ENCODE data around the gene LDLRAD4.

The LDLRAD4 gene

DNA sequence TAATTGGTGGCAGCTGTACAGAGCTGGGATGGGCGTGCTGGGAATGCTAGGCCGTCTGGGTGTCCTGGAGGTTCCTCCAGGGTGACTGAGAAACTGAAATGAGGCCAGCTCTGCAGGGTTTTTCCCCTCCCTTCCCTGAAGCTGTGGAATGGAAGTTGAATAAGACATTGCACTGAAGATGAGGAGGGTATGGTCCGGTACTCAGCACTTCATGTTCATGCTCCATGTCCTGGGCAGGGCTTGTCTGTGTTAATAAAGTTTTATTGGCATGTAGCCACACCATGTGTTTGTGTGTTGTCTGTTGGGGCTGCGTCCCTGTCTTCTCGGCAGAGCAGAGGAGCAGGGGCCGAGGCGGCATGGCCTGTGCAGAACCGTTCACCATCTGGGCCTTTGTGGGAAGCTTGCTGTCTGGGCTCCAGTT, 154.0 kb downstream of the LDLRAD4 start:
- DNase-seq (ENCODE audit: low spot score): no peak

DNA sequence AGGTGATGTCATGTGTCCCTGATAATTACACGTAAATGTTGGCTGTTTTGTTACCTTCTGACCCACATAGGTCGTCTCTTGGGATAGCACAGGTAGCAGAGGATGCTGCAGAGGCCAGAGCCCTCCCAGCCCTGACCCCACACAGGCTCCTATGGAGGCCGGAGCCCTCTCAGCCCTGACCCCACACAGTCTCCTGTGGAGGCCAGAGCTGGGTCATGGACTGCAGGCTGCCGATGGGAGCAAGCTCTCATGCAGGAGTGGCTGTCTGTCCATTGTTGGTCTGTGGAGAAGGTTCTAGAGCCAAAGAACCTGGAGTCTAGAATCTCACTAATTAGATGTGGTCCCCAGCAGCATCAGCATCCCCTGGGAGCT, 155.5 kb downstream of the LDLRAD4 start:
- no peak for DNase-seq (ENCODE audit: low spot score)

DNA sequence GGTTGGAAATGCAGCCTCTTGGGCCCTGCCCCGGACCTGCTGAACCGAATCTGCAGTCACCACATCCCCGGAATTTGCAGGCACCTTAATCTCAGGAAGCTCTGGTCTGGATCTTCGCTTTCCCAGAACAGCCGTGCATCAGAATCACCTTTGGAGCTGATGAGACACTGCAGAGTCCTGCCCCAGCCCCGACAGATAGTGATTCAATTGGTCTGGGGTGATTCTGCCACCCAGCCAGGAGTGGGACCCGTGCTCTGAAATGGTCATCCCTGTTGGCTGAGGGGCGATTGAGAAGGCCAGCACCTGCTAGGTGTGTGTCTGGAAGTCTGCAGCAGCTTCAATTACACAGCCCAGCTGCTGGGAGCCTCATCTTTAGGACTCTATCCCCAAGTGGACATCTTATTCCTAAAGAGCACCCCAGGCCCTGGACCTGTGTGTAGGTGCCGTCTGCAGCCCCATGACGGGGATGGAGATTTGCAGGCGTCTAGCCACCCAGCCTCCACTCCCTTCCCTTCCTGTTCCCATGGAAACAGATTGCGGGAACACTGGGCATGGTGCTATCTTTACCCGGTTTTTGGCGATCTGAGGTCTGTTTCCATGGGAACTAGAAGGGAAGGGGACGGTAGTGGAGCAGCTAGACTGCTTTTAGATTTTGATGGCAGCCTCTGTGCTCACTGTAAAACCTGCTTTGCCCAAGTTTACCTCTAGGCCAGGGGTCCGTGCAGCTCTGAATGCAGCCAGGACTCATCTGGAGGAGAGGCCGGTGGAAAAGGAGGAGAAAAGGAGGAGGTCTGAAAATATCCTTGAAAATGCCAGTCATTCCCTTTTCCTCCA, 156.1 kb downstream of the LDLRAD4 start:
- no peak for DNase-seq (ENCODE audit: low spot score)

DNA sequence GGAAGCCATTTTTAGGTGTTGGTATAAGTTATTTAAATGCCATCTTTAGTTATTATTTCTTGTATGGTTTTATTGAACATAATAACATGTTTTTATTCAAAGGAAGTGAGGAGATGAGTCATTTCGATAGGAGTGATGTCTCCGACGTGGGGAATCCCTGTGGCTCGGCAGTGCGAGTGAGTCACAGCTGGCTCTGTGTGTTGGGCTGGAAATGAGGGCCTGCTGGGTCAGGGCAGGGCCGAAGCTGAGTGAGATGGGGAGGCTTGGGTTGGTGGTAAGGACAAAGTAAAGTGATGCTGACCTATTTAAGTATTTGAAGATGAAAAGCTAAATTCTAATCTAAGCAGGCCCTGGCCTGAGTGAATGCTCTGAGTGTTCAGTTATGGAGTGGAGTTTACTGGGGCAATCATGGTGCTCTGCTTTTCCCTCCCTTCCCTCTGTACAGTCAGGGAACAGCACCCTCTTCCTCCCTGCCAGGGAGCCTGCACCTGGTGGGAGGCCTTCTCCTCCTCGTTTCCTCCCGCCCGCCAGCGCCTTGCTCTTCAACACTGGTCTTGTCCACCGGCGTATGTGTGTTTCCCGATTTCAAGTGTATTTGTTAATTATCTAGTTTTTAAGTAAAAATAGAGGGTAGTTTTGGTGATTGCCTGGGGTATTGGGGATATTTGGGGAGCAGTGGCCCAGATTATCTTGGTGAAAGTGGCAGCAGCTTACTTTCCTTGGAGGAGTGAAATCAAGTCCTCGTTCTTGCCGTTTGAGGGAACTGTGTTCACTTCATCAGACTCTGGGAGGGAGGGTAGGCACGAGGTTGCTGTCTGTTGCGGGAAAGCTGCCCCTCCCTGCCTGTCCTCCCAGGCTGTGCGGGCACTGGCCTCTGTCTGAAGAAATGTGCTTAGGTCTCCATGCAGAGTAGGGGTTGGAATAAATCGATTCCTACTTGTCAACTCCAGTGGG, 157.0 kb downstream of the LDLRAD4 start:
- DNase-seq (ENCODE audit: low spot score): no peak

DNA sequence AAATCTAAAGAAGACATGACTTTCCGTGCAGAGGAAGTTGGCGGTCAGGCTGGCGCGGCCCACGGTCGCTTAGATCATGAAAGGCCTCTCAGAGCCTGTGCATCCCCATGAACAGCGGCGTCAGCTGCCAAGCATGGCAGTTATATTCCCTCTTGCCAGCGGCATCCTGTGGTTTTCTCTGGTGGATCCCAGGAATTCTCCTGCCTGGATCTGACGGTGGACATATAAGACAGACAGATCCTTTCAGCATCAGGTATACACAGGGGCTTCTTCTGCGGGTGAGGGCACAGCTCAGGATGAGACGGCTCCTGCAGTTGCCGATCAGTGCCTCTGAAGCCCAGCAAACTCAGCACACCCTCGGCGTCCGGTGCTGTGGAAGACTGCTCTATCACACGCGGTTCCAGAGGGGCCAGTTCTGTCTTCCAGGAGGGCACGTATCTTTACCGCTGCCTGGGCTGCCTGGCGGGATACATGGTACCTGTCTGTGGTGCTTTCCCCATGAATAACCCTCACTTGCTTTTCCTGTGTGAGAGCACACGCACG, 157.8 kb downstream of the LDLRAD4 start:
- no peak for DNase-seq (ENCODE audit: low spot score)

DNA sequence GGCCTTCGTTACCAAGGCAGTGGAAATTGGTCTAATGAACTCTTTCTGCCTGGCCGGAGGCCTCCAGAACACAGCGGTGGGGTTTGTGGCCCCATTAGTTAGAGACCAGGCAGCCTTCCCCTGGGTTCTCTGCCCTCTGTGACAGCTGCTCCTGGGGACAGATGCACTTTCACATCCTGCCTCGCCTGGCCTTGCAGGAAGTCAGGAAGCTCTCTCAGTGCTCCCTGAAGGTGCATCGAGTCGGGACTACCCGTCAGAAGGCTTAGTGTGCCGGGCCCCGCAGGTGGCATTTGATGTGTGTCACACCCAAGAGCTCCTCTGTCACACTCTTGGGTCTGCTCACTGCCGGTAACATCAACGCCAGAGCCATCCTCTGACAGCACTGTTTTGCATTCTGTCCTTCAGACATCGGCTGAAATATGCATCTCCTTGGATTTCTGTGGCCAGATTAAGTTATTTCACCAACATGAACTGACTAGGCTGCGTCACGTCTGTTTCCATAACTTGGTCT, 158.3 kb downstream of the LDLRAD4 start:
- DNase-seq (ENCODE audit: low spot score): no peak

DNA sequence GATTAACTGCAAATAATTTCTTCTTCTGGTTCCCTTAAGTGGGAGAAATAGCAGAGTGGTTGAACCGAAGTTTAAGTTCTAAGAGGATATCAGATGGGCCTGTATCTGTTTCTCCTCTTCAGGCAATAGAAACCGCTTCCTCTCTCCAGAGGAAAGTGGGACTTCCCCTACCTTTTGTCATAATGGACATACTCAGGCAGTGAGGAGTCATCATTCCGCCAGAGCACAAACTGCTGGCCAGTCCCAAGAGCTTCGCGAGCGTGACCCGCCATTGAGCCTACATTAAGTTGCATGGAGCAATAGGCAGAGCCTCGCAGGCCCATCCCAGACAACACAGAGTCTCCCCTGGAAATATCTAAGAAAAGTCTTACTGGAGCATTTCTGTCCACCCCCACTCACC, 158.9 kb downstream of the LDLRAD4 start:
- DNase-seq (ENCODE audit: low spot score): no peak

DNA sequence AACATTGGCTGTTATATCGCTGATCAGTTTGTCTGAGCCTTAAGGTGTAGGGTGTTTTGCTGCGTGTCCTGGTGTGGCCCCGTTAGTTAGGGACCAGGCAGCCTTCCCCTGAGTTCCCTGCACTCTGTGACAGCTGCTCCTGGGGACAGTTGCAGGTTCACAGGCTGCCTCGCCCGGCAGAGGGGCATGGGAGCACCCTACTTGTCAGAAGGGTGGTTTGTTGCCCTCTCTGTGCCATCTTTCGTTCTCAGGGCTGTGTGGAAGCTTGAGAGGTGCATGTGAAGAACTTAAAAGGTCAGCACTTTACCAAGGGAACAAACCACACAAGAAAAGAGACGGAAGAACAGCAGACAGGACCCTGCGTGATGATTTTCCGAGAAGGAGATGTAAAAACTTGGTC, 159.6 kb downstream of the LDLRAD4 start:
- DNase-seq (ENCODE audit: low spot score): no peak

DNA sequence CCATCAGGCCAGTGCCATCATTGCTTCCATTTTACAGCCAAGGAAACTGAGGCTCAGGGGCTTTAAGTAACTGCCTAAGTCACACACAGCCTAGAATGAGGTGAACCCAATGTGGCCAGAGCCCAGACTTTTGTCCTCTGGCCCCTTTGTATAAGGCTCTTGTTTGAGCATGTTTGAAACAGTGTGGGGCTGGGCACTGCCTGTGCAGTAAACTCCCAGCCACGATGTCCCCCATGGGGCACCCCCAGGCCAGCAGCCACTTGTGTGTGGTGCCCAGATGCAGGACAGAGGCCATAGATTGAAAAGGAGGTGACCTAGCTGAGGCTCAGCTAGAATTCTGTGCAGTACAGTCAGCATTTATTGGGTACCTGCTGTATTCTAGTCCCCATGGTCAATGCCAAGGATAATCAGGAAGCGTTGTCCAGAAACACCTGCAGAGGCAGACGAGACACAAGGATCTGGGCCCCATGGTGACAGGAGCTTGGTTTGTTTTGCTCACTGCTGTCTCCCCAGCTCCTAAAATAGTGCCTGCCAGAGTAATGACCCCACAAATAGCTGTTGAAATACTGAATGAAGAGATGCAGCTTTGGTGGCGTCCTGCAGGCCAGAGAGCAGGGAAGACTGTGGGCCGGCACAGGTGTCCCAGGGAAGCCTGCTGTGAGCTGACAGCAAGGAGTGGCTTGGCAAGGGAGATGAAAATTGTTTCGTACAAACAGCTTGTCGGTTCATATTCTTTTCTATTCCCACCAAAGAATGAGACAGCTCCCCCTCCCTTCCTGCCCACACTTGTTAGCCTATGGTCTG, 160.7 kb downstream of the LDLRAD4 start:
- no peak for DNase-seq (ENCODE audit: low spot score)

DNA sequence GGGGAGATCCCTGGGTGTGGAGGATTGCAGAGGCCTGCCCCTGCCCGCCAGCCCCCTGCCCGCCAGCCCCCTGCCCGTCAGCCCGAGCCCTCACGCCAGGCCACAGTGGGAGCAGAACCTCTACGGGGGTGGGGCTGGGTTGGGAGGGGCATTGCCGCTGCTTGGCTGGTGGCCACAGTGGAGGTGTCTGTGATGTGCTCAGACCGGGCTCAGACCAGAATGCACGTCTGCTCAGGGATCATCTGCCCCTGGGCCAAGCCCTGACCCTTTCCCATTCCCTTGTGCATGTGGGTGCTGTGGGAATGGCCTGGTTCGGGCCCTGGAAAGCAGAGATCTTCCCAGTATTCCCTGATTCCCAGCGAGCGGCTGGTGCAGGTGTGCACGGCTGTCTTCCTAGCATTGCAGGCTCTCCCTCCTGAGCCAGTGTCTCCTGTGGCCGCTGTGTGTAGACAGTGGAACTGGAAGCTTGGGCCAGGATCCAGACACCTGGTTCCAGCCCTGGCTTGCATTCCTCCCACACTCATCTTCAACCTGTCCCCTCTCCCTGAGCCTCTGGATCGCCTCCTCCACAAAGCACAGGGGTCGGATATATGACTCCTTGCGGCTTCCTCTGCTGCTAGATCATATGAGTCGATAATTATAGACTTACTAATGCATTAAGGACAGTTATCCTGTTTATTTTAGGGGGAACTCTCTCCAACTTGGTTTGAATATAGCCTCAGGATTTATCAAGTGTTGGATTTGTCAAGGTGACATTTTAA, 161.6 kb downstream of the LDLRAD4 start:
- DNase-seq (ENCODE audit: low spot score): no peak

DNA sequence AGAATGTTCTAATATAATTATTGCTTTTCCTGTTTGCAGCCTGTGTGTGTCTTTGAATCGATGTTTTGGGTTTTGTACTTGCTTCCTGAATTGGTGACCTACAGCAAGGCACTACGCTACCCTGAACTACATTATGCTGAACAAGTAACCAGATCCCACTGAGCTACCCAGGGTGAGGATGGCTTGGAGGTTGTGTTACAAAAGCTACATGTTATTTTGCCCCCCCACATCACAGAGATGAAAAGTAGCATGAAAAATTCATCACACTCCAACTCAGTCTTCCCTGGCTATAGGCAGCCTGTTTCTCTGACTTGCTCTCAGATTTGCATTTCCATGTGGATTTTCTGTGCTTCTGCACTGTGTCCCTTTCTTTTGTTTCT, 162.1 kb downstream of the LDLRAD4 start:
- no peak for DNase-seq (ENCODE audit: low spot score)

DNA sequence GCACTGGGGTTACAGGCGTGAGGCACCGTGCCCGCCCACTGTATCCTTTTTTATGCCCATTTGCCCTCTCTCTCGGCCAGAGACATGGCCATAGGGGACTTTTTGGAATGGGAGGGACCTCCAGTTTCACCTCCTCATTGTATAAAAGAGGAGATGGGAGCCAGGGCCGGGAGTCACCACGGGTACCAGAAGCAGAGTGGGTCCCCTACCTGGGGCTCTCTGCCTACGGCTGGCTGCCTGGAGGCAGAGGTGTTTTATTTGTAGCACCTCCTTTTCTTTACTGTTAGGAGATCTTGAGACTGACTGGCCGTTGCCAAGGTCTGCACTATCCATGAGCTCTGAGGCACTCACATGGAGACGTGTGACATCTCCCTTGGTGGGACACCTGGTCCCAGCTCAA, 162.8 kb downstream of the LDLRAD4 start:
- no peak for DNase-seq (ENCODE audit: low spot score)

DNA sequence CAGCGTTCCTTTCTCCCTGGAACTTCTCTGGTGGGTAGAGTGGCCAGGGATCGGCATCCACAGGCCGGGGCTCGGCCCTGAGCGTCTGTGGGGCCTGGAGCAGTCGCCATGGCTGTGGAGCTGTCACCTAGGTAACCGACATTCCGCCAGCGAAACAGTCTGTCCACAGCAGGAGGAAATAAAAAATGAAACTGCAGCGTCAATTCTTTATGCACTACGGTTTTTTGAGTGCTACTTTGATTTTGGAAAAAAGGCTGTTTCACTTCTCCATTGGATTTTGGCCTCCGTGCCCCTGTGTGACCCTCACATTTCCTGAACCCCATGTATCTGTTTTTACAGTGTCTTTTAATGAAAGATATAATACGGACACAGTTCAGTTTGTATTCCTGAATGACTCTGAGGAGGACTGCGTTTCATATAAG, 163.4 kb downstream of the LDLRAD4 start:
- peak; percentile 52 for DNase-seq (ENCODE audit: low spot score)

DNA sequence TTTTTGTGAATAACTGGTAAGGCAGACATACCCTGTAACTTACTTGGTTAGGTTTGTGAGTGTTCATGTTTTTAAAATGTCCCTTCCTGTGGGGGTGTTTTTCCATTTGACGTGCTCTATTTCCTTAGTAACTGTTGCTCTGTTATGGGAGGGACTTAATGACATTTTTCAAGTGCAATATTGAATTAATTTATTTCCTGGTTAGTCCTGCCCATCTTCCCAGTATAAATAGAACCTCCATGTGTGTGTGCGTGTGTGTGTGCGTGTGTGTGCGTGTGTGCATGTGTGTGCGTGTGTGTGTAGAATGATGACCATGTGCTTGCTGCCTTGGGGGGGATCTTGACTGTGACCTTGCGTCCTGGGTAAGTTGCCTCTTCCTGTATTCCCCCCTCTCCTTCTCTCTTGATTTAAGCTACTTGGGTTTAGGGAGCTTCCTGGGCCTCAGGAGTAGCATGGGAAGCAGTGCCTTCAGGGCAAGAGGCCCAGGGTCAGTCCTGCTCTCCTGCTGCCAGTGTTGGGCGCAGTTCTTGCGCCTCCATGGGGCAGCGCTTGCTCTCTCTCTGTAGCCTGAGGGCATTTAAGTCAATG, 163.9 kb downstream of the LDLRAD4 start:
- DNase-seq (ENCODE audit: low spot score): no peak

DNA sequence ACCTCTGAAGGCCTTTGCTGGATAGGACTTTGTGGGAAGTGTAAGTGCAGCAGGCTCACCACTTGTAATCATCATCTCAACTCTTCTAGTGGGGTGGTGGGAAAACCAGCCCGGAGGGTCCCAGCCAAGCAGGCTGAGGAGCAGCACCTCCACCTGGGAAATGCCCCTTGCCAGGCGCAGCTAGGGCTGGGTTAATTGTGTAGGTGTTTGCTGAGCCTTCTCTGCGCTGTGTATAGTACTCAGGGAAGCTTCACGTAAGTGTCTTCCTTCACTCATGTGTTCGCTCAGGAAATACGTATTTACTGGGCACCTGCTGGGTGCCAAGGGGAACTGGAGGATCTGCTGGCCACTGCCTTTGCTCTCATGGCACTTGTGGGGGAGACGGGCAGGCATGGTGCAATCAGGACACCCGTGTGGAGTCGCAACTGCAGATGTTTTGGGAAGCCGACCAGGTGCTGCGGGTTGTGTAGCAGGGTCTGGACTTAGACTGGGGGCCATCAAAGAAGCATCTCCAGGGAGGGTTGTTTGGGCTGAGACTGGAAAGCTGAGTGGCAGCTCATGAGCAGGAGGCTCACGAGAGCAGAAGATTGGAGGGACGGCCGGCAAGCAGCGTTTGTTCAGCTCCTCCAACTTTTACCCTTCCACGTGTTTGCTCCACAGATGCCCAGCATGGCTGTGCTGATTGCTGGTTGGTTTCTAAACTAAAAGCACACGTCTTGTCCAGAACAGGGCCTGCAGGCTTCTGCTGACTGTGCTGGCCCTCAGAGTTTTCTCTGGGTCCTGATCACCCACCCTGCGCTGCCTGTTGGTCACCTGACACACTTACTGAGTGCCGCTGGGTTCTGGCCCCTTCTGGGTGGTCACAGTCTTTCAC, 164.6 kb downstream of the LDLRAD4 start:
- DNase-seq (ENCODE audit: low spot score): no peak

DNA sequence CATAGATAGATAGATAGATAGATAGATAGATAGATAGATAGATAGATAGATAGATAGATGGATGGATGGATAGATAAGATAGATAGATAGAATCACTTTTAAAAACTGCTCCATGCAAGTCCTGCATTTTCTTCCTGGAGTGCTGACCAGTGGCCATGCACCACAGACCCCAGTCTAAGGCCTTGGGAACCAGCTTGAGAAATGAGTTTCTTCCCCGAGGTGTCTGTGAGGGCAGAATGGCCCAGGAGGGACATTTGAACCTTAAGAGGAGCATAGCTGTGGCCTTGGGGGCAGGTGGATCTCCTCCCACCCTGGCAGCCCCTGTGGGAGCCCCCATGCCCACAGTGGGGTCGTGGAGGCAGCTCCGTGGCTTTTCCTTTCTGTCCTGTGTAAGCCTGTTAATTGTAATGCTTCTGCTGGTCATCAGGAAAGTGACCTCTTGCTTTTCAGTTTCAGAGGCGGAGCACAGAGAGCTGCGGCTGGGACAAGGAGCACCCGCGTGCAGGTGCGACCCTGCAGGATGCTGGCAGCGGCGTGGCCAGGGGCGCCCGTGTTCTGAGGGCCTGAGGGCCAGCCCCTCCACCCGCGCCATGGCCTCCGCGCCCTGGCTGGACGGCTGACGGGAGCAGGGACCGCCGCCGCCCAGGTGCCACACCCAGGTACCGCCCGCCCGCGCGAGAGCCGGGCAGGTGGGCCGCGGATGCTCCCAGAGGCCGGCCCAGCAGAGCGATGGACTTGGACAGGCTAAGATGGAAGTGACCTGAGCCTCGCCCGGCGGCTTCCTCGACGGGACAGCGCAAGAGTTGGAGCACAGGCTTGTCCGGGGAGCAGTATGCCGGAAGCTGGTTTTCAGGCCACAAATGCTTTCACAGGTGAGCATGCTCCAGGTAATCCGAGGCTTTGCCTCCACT, 168.6 kb downstream of the LDLRAD4 start:
- no peak for DNase-seq (ENCODE audit: low spot score)

DNA sequence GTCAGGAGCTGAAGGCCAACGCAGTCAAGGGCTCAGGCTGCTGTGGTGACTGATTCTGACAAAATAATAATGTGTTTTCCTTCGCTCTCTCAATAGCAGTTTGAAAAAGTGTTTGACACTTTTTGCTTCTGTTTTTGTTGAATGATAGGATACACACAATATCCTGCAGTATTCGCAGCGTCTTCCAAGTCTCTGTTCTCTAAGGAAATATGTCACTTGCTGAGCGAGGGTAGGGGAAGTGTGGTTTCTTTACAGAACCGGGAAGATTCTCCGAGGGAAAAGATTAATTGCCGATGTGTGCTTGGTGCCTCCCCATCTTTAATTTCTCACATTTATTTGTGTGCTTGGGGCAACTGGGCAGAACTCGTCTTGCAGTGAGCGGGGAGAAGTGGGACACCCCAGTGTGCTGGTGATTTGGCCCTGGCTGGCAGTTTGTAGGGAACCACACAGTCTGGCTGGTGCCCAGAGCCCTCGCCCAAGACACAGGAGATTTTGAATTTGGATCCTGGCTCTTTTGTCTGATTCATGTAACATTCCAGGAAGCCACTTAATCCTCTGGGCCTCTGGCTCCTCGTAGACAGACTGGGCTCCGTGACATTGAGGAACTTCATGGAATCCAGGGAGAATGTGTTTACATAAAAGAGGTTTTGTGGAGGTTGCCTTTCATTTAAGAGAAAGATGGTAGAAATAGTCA, 169.4 kb downstream of the LDLRAD4 start:
- no peak for DNase-seq (ENCODE audit: low spot score)
